ENCODE results near the gene CTU1. TPM values are rescaled to one million over a fixed set of nuclear protein-coding genes. Genes with fewer than 3 reads are reported as not detected.

Gene CTU1
- total RNA-seq, 1 experiment from 2014 or later: 4.3 TPM

DNA sequence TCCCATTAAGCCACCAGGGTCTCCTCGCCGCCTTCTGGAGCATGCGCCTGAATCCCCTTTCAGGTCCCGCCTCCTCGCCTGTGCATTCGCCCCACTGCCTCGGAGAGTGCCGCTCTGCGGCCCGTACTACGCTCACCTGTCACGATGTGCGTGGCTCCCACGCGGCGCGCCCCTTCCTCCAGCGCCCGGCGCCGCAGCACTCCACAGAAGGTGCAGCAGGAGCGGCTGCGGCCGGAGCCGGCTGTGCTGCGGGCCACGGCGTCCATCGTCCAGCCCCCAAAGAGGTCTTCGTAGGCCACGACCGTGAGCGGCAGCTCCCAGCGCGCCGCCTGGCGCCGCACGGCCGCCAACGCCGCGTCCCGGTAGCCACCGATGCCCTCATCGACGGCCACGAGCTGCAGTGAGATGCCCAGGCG lies 4.3 kb downstream of the CTU1 start:
- no peak for DNase-seq (ENCODE audit: low spot score)

DNA sequence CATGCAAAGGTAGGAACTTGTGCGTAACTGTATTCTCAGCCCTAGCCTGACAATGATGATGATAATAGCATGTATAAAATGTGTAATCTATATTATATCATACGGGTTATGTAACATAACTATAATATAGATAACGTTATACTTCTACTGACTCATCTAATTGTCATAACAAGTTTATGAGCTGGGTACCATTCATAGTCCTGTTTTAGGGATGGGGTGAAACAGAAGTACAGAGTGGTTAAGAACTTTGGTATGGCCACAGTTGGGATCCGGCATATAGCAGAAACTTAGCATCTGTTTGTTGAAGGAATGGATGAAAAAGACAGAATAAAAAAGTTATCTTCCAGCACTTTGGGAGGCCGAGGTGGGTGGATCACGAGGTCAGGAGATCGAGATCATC lies 5.2 kb downstream of the CTU1 start:
- DNase-seq (ENCODE audit: low spot score): no peak

DNA sequence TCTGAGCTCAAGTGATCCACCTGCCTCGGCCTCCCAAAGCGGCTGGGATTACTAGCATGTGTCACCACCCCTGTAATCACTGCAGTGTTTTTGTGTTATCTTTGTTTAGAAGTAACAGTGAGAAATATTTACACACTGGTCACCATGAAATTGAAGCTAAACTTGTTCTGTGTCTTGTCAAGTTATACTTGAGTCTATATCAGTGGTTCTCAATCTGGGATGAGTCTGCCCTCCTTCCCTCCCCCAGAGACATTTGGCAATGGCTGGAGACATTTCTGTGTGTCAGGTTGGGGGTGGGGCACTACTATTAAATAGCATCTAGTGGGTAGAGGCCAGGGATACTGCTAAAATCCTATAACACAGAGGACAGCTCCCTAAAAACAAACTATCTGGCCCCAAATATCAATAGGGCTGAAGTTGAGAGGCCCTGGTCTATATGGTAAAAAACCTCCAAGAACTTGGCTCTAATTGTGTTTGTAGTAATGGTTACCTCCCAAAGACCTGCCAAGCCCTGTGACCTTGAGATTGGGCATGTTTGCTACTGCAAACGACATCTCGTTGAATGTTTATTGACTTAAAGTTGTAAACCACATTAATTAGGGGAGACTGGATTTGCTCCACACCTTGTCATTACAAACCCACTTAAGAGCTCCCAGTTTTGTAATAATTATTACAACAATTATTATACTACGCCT lies 6.9 kb downstream of the CTU1 start:
- DNase-seq (ENCODE audit: low spot score): no peak

DNA sequence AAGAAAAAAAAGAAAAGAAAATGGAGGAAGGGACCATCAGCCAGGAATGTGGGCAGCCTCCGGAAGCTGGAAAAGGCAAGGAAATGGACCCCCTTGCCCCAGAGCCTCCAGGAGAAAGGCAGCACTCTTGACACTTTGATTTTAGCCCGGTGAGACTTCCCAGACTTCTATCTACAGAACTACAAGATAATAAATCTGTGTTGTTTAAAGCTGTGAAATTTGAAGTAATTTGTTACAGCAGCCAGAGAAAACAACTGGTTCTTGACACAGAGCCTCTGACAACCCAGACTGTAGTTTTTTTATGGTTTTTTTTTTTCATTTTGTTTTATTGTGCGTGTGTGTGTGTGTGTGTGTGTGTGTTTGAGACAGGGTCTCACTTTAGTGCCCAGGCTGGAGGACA lies 7.6 kb downstream of the CTU1 start:
- DNase-seq (ENCODE audit: low spot score): no peak

DNA sequence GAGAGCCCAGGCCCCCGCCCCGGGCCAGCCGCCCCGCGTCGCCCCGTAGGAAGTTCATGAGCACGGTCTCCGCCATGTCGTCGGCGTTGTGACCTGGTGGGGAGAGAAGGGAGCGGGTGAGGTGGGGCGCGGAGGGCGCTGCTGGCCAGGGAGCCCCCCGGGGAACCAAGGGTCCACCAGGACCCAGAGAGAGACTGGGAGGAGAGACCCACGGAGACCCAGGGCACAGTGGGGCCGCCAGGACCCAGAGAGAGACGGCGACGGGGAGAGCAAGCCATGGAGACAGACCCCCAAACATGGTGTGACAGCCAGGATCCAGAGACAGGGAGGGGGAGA lies 9.2 kb downstream of the CTU1 start:
- DNase-seq (ENCODE audit: low spot score): no peak

DNA sequence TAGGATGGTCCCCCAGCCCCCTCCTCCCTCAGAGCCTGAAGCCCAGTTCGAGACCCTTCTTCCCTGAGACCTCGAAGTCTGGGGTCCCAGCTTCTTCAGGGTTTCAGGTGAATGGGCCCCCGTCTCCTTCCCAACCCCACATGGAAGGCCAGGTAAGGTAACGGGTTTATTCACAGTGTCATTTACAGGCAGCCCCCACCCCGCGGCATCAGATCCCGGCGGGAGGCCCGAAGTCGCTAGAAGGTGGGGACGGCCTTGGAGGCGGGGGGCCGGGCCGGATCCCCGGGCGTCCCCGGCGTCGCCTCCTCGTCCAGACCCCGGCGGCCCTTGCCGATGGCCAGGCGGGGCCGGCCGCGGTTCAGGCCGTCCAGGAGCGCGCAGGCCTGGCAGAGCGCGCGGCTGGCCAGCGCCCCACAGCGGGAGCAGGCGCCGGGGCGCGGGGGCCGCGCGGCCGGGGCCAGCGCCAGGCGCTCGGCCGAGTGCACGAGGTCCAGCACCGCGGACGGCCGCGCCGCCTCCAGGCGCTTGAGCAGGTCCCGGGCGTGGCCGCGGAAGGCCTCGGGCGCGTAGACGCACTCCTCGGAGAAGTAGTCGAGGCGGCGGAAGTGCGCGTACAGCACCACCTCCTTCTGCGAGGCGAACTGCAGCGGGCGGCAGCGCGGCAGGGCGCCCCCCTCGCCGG lies 9.7 kb downstream of the CTU1 start:
- no peak for DNase-seq (ENCODE audit: low spot score)

DNA sequence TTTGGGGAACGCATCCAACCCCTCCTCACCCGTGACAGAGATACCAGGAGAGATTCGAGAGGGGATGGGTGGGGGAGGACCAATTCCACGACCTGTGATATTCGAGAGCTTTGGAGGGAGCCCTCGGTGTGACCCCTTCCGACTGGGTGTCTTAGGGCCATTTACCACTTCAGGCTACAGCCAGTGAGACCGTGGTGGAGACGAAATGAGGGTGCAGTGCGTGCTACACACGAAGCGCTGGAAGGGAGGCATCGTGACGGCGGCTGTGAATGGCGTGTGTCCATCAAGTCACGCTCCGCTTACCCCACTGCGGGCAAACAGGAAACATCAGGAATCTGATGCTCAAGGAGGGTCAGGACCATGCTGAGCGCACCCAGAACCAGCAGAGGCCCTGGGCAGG lies 10.4 kb downstream of the CTU1 start:
- DNase-seq (ENCODE audit: low spot score): no peak

DNA sequence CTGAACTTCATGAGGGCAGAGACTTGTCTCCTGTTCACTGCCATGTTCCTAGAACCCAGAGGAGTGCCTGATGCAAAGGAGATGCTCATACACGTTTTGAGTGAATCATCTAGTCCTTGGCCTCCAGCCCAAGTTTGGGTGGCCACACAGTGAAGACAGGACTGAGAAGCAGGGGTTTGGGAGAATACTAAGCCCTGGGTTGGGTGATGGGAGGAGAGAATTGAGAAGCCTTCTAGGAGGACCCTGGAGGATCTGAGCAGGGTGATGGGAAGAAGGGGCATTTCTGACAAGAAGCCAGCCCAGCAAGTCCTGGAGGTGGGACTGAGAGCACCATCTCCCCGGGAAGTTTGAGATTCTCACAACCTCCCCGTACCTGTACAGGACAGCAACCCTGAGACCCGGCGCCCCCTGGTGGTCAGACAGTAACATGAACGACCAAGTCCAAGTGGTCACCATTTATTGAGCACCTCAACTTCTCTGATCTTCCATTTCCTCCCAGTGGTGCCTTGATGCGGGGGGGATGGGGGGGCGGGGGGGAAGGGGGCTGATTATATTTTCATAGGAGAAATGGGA lies 11.0 kb downstream of the CTU1 start:
- peak; percentile 27 for DNase-seq (ENCODE audit: low spot score)

DNA sequence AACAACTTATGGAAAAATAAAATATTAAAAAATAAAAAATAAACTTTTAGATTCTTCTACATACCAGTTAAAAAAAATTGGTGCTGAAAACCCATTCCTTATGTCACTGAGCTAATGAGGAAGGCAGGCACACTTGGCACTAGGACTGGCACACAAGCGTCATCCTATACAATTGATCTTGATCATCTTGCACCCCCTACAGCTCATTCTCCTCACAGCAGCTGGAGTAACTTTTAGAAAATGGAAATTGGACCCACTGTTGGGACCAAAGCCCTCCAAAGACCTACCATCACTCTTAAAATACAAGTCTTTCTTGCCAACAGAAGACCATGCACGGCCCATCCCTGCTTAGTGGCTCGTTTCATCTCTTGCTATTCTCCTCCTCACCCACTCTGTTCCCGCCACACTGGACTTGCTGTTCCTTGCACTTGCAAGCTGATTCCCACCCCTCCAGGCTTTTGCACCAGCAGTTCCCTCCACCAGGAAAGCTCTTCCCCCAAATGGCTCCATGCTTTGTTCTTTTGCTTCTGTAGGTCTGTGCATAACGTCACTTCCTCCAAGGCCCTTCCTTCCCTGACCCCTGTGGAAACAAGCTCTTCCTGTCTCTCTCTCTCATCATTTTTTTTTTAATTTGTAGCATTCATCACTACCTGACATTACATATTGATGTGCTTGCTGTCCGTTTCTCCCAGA lies 11.6 kb downstream of the CTU1 start:
- no peak for DNase-seq (ENCODE audit: low spot score)

DNA sequence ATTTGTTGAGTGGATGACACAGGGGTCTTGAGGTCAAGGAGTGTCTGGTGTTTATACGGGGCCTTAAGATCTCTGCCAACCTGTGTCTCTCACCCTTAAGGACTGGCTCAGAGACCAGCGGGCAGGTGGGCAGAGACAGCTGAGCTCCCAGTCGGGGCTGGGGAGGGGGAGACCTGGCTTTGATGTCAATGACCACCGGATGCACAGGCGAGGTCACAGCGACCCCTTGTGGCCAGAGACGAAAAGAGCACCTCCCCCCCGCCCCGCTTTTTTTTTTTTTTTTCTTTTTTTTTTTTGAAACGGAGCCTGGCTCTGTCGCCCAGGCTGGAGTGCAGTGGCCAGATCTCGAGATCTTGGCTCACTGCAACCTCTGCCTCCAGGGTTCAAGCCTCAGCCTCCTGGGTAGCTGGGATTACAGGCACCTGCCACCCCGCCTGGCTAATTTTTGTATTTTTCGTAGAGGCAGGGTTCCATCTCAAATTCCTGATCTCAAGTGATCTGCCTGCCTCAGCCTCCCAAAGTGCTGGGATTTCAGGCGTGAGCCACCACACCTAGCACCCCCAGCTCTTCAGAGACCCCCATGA lies 13.4 kb downstream of the CTU1 start:
- no peak for DNase-seq (ENCODE audit: low spot score)

DNA sequence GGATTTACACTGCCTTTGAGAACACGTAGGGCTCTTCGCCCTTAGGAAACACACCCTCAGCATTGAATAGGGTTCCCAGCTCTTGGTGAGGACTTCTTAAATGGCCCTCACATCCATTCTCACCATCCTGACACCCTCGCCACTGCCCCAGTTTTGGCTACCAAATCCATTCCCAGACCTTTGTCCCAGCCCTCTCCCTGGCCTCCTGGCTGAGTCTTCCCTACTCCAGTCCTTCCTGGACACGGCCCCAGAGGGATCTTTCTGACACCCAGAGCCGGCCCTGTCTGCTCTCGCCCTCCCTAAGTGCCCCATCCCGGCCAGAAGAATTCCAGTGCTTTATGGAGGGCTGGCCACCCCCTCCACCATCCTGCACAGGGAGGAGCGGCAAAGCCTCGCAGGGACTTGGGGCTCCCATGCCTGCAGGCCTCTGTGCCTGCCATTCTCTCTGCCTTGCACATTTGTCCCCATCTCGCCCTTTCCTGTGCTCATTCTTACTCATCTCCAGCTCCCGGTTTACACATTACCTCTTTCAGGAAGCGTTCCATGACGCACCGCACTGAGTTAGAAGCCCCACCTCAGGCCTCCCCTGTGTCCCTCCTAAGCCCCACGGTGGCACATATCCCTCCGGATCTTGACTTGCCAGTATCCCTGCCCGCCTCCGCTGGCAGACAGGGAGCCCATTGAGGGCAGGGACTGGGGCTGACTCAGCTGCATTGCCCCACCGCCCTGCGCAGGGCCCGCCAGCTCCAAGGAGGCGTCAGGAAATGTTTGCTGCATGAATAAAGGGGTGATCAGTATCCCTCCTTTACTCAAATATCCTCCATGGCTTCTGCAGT lies 14.5 kb downstream of the CTU1 start:
- DNase-seq (ENCODE audit: low spot score): no peak

DNA sequence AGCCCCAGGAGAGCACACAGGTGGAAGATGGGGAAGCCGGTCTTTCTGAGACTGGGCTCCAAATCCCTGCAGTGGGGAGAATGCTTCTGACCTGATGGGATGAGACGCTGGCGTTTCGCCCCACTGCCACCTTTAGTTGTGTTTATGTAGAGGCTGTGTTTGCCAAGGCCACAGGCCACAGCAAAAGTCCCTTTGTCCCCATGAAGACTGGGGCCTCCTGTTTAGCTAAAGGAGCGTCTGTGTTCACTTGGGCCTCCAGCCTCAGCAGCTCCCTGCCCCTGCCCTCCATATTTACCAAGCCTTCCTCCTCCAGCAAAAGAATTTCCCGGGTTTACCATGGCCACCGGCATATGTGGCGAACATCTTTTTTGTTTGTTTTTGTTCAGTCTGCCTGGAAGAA lies 15.1 kb downstream of the CTU1 start:
- no peak for DNase-seq (ENCODE audit: low spot score)

DNA sequence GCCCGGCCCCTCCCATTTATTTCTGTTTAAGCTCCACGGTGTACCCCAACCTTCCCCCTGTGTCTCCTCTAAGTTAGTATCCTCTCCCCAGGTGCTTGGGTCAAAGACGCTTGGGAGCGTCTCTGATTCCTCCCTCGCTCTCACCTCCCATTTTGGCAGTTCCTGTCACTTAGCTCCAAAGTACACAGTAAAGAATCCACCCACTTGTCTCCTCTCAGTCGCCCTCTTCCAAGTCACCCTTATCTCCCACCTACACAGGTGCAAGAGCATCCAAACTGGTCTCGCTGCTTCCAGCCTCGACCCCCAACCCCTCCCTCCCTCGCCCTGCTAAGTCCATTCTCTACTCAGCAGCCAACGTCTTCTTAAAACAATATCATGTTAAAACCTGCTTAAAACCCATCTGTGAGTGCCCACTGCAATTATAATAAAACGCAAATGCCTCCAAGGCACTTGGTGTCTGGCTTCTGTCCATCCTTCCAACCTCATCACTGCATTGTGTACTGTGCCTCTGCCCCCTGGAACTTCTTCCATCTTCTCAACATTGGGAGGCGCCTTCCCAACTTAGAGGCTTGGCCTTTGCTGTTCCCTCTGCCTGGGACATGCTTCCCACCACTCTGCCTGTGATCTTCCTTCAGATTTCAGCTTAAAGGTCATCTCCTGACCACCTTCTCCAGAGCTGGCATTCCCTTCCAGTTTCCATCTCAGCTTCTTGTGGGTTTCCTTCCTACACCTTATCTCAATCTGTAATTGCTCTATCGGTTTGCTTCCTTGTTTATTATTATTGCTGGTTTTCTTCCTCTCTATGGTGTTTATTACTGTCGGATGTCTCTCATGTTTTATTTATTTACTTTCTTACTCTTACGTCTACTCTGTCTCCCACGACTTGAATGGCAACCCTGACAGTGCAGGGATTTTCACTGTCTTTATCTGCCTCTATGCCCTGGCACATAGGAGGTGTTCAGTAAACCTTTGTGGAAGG lies 16.0 kb downstream of the CTU1 start:
- DNase-seq (ENCODE audit: low spot score): no peak

DNA sequence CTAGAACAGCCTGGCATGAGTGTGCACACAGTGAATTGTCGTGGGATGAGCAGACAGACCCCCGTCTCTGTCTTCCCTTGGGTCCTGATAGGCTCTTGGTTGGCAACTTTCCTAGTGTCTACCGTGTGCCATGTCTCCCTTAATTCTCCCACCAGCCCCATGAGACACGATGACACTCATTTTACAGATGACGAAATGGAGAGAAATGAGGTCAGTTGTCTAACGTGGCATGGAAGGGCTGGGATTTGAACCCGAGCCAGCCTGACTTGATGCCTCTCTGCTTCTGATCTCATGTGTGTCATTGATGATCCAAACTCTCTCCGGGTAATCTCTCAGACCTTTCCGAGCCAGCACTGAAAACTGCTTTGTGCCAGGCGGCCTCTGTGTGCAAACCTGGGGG lies 17.1 kb downstream of the CTU1 start:
- no peak for DNase-seq (ENCODE audit: low spot score)

DNA sequence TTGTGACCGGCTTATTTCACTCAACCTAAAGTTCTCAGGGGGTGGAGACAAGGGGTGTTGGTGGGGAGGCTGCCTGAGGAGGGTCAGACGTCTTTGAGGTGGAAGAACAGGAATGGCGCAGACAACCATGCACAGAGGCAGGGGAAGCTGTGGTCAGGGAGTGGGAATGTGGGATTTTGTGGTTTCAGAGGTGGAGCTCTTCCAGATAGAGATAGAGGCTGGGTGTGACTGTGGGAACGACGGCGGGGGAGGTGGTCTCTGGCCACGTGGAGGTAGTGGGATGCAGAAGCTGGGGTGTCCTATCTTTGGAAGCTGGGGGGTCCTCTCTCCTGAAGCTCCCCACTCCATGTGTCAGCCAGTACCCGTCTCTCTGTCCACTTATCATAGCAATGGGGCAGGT lies 17.7 kb downstream of the CTU1 start:
- DNase-seq (ENCODE audit: low spot score): peak; percentile 3

DNA sequence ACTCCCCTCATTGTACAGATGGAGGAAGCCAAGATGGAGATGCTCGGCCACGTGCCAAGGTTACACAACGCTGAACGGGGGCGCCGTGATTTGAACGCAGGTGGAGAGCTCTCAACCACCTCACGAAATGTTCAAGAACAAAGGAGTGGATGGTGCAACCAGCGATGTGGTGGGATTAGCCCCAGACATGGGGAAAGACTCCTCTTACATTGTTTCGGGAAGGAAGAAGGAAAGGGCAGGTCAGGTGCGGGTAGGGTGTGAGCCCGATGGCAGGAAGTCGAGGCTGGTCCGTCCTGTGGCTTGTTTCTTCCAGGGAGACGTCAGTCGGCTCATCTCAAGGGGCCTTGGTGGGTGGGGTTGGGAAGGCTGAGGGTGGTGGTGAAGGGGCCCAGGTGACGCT lies 18.4 kb downstream of the CTU1 start:
- DNase-seq (ENCODE audit: low spot score): no peak

DNA sequence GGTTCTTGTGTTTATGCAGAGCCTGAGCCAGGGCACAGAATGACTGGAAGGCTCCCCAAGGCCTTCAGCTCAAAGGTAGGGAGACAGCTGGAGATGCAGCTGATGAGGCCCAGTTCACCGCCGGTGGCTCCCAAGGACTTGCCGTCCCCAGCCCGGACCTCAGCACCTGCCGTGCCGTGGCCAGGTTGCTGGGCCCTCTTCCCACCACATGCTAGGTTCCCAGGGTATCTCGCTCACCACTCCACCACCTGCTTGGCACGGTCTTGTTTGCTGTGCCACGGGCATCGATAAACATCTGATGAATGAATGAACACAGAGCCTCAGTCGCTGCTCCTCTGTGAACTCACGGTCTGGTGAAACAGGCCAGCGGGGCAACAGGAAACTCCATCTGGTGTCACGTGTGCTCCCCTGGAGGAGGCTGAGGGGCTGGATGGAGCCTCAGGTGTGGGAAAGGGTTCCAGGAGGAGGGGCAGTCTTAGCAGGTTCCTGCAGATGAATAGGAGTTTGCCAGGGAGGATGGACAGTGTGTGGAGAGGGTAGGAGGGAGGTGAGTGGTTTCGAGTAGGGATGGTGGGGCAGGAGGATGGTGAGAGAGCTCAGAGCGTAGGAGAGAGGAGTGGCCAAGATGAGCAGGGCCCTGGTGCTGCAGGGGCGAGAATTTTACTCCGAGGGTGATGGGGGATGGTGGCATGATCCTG lies 21.9 kb downstream of the CTU1 start:
- DNase-seq (ENCODE audit: low spot score): no peak

DNA sequence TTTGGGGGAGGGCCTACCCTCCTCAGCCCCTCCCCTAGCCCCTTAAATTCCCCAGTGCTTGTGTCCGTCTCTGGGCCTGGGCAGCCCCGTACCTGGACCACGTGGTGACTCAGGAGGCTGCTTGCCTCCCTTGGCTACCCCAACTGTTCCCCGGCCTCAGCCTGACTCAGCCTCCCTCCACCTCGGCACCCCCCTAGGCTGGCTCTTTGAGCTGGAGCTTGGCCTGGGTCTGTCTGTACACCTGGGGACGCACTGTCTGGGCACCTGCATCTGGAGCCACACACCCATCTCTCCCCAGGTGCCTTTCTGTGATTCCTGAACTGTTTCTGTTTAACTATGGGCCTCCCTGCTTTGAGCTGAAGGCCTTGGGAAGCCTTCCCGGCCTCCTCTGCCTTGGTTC lies 23.7 kb downstream of the CTU1 start:
- no peak for DNase-seq (ENCODE audit: low spot score)

DNA sequence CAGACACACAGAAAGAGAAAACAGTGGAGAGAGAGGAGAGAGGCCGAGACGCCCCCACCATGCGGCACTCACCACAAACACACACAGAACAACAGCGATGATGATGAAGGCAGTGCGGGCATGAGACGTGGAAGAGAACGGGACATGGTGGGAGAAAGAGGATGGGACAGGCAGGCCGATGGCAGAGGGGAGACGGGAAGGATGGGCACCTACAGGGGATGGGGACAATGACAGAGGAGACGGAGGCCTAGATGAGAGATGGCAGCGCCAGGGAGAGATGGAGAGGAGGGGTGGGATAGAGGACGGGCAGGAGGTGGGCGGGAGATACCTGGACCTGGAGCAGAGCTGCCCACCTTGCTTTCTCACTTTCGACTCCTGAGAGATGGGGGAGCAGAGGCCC lies 24.4 kb downstream of the CTU1 start:
- DNase-seq (ENCODE audit: low spot score): no peak

DNA sequence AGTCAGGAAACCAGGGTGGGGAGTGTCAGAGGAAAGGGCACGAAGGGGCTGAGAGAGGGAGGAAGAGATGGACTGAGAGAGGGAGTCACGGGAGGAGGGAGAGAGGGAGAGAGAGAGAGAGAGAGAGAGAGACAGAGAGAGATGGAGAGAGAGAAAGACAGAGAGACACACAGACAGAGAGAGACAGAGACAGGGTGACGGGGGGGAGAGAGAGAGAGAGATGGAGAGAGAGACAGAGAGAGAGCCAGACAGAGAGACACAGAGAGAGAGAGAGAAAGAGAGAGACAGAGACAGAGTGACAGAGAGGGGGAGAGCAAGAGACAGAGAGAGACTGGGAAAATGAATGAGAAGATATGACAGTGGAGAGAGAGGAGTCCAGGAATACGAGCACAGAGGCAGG lies 25.0 kb downstream of the CTU1 start:
- no peak for DNase-seq (ENCODE audit: low spot score)

Data from A172 (cell line).